ENCODE data around the gene MYO3B.
"Not testable (repeated sequence)": the region's sequence is repeated elsewhere in the genome, so short reads cannot be mapped to it uniquely, and the experiment has no call there.

- TF ChIP-seq CTCF, POLR2A (IDR thresholded peaks at IDR 0.05): not testable (repeated sequence)
Measured at GRCh38 chr2:170279615-170280014, 101.7 kb downstream of the MYO3B start.
